Neural cell (in vitro differentiated cells): ENCODE measurements around the gene TMC6. TPM values are rescaled to one million over a fixed set of nuclear protein-coding genes. Genes with fewer than 3 reads are reported as not detected.

Experiments used
- H2AFZ ChIP-seq: fragments of 200-600, 300-800 bp; sonication (generic), shearing (Covaris generic); 2 replicates; pipeline ENCODE4 v1.6.0; 2014; ENCODE audit warnings: low read depth, mild to moderate bottlenecking, antibody characterized with exemption, low read length, moderate library complexity
- H3F3A ChIP-seq: fragments of 200-600 bp; shearing (Covaris generic); 2 replicates; pipeline ENCODE4 v1.6.1; 2016; ENCODE audit warnings: mild to moderate bottlenecking, moderate library complexity, mixed read lengths, antibody characterized with exemption, low read length; ENCODE audit not compliant: insufficient read depth, poor library complexity, severe bottlenecking
- H3K27ac ChIP-seq: fragments of 200-600, 300-800 bp; sonication (generic), shearing (Covaris generic); 2 replicates; pipeline ENCODE4 v1.5.1; 2014; ENCODE audit warnings: mild to moderate bottlenecking, low read length, moderate library complexity
- H3K27me3 ChIP-seq: fragments of 300-800, 200-600 bp; sonication (generic), shearing (Covaris generic); 2 replicates; pipeline ENCODE4 v1.6.0; 2014; ENCODE audit warnings: mild to moderate bottlenecking, low read depth, low read length, moderate library complexity; ENCODE audit not compliant: insufficient read depth
- H3K36me3 ChIP-seq: fragments of 300-800, 200-600 bp; sonication (generic), shearing (Covaris generic); 2 replicates; pipeline ENCODE4 v1.5.1; 2014; ENCODE audit warnings: mild to moderate bottlenecking, antibody characterized with exemption, low read length, moderate library complexity; ENCODE audit not compliant: insufficient read depth
- H3K4me2 ChIP-seq: fragments of 300-800, 200-600 bp; sonication (generic), shearing (Covaris generic); 2 replicates; pipeline ENCODE4 v1.6.0; 2014; ENCODE audit warnings: mild to moderate bottlenecking, low read length
- H3K4me3 ChIP-seq: fragments of 300-800, 200-600 bp; sonication (generic), shearing (Covaris generic); 2 replicates; pipeline ENCODE4 v1.5.1; 2014; ENCODE audit warnings: mild to moderate bottlenecking, low read length, moderate library complexity
- H3K79me2 ChIP-seq: fragments of 200-600 bp; shearing (Covaris generic); replicated peaks from 2 replicates; pipeline ENCODE4 v1.6.0; 2014; ENCODE audit warnings: mild to moderate bottlenecking, low read length, moderate library complexity; ENCODE audit not compliant: insufficient read depth
- H3K9ac ChIP-seq: fragments of 300-800, 200-600 bp; sonication (generic), shearing (Covaris generic); 2 replicates; pipeline ENCODE4 v1.6.1; 2016; ENCODE audit warnings: mild to moderate bottlenecking, low read length, mixed read lengths
- H3K9me2 ChIP-seq: fragments of 200-600 bp; shearing (Covaris generic); 2 replicates; pipeline ENCODE4 v1.6.1; 2016; ENCODE audit warnings: mild to moderate bottlenecking, low read length, mixed read lengths; ENCODE audit not compliant: insufficient read depth
- H3K9me3 ChIP-seq: fragments of 200-600, 300-800 bp; sonication (generic), shearing (Covaris generic); 2 replicates; pipeline ENCODE4 v1.6.1; 2016; ENCODE audit warnings: mild to moderate bottlenecking, mixed run types, low read length, moderate library complexity, mixed read lengths
- H4K20me1 ChIP-seq: fragments of 200-600 bp; shearing (Covaris generic); 2 replicates; pipeline ENCODE4 v1.6.1; 2016; ENCODE audit warnings: mild to moderate bottlenecking, mixed run types; ENCODE audit not compliant: insufficient read depth
- CTCF ChIP-seq: fragments of 450-650 bp; IDR thresholded peaks from 2 replicates; pipeline ENCODE4 v1.5.1; 2014; ENCODE audit warnings: antibody characterized with exemption, mild to moderate bottlenecking, moderate library complexity; ENCODE audit not compliant: poor library complexity, severe bottlenecking
- EP300 ChIP-seq: fragments of 450-650 bp; conservative IDR thresholded peaks from 2 replicates; pipeline ENCODE4 v1.6.1; 2014; ENCODE audit warnings: antibody characterized with exemption, mild to moderate bottlenecking, moderate library complexity; ENCODE audit not compliant: poor library complexity, severe bottlenecking
- EZH2 ChIP-seq: fragments of 200-600, 300-800 bp; shearing (Covaris generic), sonication (generic); IDR thresholded peaks from 2 replicates; pipeline ENCODE4 v1.6.1; 2014; ENCODE audit warnings: antibody characterized with exemption, low read length, borderline replicate concordance, mild to moderate bottlenecking; ENCODE audit not compliant: insufficient read depth, poor library complexity, severe bottlenecking
- MXI1 ChIP-seq: fragments of 450-650 bp; conservative IDR thresholded peaks from 2 replicates; pipeline ENCODE4 v1.6.1; 2014; ENCODE audit warnings: antibody characterized with exemption, mild to moderate bottlenecking; ENCODE audit not compliant: poor library complexity, severe bottlenecking
- POLR2AphosphoS5 ChIP-seq: IDR thresholded peaks from 2 replicates; pipeline ENCODE4 v1.6.1; 2012
- RAD21 ChIP-seq: fragments of 450-650 bp; conservative IDR thresholded peaks from 2 replicates; pipeline ENCODE4 v1.6.1; 2014; ENCODE audit warnings: antibody characterized with exemption, mild to moderate bottlenecking, moderate library complexity
- SMC3 ChIP-seq: fragments of 450-650 bp; conservative IDR thresholded peaks from 2 replicates; pipeline ENCODE4 v1.6.1; 2014; ENCODE audit warnings: antibody characterized with exemption, mild to moderate bottlenecking, moderate library complexity; ENCODE audit not compliant: poor library complexity
- TAF1 ChIP-seq: IDR thresholded peaks from 2 replicates; pipeline ENCODE4 v1.6.1; 2012; ENCODE audit warnings: low read depth
- polyA plus RNA-seq: library from polyadenylated mRNA; depleted of rRNA; stranded (reverse); fragments of >200 nt; gene quantifications from 2 replicates; pipeline ENCODE4 v1.2.3, GENCODE V29; 2014
- TF ChIP-seq, protein P1 (sequence below): IDR thresholded peaks from 2 replicates; pipeline ENCODE4 v1.6.1; 2012; ENCODE audit warnings: borderline replicate concordance

TMC6 gene
- polyA plus RNA-seq, 1 donor from 2014 or later: 0.16 TPM

GRCh38 chr17:78101112-78101511 is 27.4 kb downstream of the TMC6 start:
- Histone ChIP-seq H3F3A (no peaks in the 10 kb centered on the region), H3K9ac (no peak overlapping the region), H3K4me3 (no peak overlapping the region), H3K4me2 (no peak overlapping the region), H3K9me2 (no peaks in the 10 kb centered on the region), H3K27me3 (no peaks in the 10 kb centered on the region), H2AFZ (no peak overlapping the region), H3K36me3 (peaks cover 25% of the 10 kb centered on the region), H3K9me3 (no peaks in the 10 kb centered on the region), H4K20me1 (no peaks in the 10 kb centered on the region), H3K79me2 (no peaks in the 10 kb centered on the region), H3K27ac (no peak overlapping the region)
- TF ChIP-seq EP300 (no peak), MXI1 (no peak), POLR2AphosphoS5 (no peak), EZH2 (no peak), CTCF (no peak), TAF1 (no peak), SMC3 (no peak), RAD21 (no peak)
- TF ChIP-seq, protein P1, sequence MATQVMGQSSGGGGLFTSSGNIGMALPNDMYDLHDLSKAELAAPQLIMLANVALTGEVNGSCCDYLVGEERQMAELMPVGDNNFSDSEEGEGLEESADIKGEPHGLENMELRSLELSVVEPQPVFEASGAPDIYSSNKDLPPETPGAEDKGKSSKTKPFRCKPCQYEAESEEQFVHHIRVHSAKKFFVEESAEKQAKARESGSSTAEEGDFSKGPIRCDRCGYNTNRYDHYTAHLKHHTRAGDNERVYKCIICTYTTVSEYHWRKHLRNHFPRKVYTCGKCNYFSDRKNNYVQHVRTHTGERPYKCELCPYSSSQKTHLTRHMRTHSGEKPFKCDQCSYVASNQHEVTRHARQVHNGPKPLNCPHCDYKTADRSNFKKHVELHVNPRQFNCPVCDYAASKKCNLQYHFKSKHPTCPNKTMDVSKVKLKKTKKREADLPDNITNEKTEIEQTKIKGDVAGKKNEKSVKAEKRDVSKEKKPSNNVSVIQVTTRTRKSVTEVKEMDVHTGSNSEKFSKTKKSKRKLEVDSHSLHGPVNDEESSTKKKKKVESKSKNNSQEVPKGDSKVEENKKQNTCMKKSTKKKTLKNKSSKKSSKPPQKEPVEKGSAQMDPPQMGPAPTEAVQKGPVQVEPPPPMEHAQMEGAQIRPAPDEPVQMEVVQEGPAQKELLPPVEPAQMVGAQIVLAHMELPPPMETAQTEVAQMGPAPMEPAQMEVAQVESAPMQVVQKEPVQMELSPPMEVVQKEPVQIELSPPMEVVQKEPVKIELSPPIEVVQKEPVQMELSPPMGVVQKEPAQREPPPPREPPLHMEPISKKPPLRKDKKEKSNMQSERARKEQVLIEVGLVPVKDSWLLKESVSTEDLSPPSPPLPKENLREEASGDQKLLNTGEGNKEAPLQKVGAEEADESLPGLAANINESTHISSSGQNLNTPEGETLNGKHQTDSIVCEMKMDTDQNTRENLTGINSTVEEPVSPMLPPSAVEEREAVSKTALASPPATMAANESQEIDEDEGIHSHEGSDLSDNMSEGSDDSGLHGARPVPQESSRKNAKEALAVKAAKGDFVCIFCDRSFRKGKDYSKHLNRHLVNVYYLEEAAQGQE: no peak

DNA sequence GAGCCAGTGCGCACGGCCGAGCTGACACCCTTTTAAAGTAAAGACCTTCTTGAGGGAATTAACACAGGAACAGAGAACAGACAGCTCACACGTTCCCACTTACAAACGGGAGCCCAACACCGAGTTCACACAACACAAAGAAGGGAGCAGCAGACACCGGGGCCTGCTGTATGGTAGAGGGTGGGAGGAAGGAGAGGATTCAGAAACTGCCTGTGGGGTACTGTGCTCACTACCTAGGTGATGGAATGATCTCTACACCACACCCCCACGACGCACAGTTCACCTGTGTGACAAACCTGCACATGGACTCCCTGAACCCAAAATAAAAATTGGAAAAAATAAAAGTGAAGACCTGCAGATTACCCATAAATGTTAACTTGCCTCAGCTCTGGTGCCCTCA is 32.5 kb downstream of the TMC6 start:
- Histone ChIP-seq H3K27ac (no peak overlapping the region), H4K20me1 (no peaks in the 10 kb centered on the region), H3K4me3 (no peak overlapping the region), H3K9me3 (no peaks in the 10 kb centered on the region), H3K36me3 (peaks cover 44% of the 10 kb centered on the region), H3K9me2 (no peaks in the 10 kb centered on the region), H3K9ac (no peak overlapping the region), H3K27me3 (no peaks in the 10 kb centered on the region), H2AFZ (no peak overlapping the region), H3K4me2 (no peak overlapping the region), H3F3A (no peaks in the 10 kb centered on the region), H3K79me2 (no peaks in the 10 kb centered on the region)
- TF ChIP-seq MXI1 (no peak), SMC3 (no peak), CTCF (no peak), EP300 (no peak), EZH2 (no peak), TAF1 (no peak), RAD21 (no peak), POLR2AphosphoS5 (no peak)
- TF ChIP-seq, protein P1: no peak
